NCI-H2081 treated with DMSO at 0.1 percent for 48 hours (cell line): Measurements from ENCODE around the gene RNF113A.
"Not testable (repeated sequence)": the region's sequence is repeated elsewhere in the genome, so short reads cannot be mapped to it uniquely, and the experiment has no call there.

Experiments used
- DNase-seq: peaks from one replicate; lab custom pipeline; 2025; lab: John Stamatoyannopoulos, UW

Gene RNF113A

DNA sequence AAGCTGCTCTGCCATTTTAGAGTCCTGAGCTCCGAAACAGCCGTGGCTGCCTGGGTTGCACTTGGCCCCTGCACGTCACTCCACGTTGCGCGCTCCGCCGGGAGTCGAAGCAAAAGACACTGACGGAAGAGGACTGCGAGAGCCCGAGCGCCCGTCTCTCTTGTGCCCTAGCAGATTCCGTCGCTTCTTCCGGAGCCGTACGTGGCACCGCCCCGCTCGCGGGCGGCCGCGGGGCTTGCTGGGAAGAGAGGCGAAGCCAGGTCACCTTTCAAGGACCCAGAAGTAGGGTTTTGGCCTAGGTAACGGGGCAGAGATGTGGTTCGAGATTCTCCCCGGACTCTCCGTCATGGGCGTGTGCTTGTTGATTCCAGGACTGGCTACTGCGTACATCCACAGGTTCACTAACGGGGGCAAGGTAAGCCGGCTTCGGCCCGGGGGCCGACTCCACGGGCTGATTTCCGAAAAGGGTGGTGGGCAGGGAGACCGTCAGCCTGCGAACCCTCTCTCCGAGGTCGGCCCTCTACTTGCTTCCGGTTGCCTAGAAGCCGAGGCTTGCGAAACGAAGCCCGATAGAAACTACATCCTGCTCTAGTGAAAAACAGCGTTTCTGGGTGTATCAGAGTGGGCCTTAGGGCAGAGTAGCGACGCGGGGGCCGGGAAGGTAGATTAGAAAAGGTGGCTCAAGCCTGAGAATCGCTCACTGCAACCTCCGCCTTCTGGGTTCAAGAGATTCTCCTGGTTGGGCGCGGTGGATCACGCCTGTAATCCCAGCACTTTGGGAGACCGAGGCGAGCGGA is at the start of gene RNF113A, which contains the start of gene NDUFA1:
TSS of gene RNF113A (minus strand) at position 135 of the 797 bp plus-strand sequence. CDS start at position 15, 120 bp downstream.
TSS of gene NDUFA1 (plus strand) at position 234 of the 797 bp plus-strand sequence. CDS start at position 314, 80 bp downstream.
- DNase-seq: peak; percentile 81

DNA sequence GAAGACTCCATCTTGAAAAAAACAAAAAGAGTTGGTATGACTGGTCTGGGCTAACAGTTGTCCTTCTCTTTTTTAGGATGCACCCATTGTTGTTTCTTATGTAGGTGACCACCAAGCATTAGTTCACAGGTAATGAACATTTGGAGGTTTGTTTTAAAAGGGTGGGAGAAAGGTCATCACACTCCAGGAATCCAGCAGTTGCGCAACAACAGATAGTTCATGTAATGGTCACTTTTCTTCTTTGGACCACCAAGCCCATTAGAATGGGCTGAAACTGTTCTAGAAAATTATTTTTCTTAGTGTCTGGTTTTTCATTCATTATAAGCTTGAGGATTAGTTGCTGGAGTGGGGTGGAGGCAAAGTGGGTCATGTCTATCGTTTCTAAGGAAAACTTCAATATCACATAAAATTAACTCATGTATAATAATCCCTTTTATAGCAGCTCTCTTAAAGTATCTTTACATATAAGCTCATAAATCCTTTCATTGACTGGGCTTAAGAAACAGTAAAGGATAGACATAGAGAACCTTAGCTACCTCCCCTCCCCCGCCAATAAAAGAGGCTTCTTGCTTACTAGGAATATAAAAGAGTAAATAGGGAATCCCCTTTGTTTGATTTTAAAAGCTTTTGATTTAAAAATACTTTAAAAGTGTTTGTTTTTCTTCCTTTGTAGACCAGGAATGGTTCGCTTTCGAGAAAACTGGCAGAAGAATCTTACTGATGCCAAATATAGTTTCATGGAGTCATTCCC is 48.5 kb upstream of the RNF113A start:
- no peak for DNase-seq

DNA sequence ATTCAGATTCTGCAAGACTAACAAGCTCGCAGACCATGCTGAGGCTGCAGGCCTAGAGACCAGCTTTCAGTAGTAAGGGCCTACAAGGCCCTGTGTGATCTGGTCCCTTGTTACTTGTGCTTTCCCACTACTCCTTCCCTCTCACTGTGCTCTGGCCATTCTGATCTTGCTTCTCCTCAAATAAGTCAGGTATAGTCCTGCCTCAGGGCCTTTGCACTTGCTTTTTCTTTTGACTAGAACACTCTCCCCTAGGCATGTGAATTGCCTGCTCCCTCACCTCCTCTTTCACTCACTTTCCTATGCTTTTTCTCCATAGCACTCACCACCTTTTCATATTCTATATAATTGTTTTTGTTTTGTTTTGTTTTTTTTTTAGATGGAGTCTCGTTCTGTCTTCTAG is 46.3 kb upstream of the RNF113A start:
- DNase-seq: no peak

DNA sequence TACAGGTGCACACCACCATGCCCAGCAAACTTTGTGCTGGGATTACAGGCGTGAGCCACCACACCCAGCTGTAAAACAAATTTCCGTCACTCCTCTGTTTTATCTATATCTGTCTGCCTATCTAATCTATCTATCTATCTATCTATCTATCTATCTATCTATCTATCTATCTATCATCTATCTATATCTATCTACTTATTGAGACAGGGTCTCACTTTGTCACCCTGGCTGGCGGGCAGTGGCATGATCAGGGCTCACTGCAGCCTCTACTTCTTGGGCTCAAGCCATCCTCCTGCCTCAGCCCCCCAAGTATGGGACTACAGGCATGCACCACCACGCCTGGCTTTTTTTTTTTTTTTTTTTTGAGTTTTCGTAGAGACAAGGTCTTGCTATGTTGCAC is 44.8 kb upstream of the RNF113A start:
- DNase-seq: no peak

DNA sequence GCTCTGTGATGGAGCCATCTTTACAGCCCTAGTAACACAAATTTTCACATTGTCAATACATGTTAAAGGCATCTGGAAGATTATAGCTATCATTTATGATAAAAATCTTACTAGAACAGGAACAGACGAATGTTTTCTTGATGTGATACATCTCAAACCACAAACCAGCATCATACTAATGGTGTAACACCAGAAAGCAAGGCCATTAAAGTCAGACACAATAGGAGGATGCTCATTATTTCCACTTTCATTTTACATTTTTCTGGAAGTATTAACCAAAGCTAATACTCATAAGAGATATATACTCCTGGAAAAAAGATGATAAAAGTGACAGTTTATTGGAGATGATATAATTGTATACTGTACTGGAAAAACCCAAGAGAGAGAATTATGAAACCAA is 29.4 kb upstream of the RNF113A start:
- DNase-seq: no peak

DNA sequence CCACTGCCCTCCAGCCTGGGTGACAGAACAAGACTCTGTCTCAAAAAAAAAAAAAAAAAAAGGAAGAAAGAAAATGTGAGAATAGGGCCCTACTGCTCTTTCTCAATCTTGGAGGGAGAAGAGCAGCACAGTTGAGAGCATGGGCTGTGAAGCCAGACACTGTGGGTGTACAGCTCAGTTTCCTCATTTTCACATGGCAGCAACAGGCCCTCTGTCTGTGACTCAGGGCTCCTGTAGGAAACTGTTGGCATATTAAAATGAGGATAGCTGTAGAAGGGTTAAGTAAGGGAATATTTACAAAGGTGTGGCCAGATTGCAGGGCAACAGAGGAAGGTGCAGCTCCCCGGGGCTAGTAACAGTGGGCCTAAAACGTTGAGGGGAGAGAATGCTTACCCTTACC is 27.6 kb upstream of the RNF113A start:
- no peak for DNase-seq

DNA sequence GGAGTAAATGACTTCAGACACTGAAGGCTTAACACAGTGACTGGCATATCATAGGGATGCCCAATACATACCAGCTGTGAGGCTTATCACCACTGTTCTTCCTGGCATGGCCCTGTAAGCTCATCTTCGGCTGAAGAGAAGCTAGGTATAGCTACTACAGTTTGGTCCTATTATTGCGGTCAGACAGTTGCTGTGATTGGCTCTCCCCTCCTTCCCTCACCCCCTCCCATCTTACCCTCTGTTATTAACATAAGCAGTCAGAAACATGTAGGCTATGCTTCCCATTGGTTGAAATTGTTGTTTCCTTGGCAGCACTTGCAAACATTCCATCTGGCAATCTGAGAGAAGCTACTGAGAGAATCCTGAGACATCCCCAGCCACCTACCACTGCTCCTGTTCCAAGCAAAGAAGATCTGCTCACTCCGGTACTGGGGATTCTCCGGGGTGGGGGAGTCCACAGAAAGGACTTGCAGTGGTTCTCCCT is 24.4 kb upstream of the RNF113A start, which contains the start of gene AKAP14:
TSS of gene AKAP14 (plus strand) at position 51 of the 484 bp plus-strand sequence. CDS start 7,331 bp downstream, outside the sequence.
- DNase-seq: no peak

DNA sequence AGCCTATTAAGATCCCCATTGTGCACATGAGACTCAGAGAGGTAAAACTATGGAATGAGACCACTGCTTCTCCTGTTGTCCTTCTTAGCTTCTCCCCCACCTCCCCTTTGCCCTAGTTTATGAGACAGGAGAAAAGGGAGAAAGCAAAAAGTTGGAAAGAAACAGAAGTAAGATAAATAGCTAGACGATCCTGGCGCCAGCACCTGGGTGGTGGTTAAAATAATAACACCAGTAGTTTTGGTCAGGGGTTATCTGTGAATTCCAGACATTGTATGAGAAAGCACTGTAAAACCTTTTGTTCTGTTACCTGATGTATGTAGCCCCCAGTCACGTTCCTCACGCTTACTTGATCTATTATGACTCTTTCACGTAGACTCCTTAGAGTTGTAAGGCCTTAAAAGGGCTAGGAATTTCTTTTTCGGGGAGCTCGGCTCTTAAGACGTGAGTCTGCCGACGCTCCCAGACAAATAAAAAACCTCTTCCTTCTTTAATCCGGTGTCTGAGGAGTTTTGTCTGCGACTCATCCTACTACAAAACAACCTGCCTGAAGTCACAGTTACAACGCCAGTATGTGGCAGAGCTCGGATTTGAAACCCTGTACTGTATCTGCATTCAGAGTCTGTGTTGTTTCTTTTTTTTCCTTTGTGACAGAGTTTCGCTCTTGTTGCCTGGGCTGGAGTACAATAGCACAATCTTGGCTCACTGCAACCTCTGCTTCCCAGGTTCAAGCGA is 20.6 kb upstream of the RNF113A start:
- DNase-seq: not testable (repeated sequence)

DNA sequence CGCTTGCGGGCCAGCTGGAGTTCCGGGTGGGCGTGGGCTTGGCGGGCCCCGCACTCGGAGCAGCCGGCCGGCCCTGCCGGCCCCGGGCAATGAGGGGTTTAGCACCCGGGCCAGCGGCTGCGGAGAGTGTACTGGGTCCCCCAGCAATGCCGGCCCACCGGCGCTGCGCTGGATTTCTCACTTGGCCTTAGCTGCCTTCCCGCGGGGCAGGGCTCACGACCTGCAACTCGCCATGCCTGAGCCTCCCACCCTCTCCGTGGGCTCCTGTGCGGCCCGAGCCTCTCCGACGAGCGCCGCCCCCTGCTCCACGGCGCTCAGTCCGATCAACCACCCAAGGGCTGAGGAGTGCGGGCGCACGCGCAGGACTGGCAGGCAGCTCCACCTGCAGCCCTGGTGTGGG is 19.1 kb upstream of the RNF113A start:
- not testable (repeated sequence) for DNase-seq

DNA sequence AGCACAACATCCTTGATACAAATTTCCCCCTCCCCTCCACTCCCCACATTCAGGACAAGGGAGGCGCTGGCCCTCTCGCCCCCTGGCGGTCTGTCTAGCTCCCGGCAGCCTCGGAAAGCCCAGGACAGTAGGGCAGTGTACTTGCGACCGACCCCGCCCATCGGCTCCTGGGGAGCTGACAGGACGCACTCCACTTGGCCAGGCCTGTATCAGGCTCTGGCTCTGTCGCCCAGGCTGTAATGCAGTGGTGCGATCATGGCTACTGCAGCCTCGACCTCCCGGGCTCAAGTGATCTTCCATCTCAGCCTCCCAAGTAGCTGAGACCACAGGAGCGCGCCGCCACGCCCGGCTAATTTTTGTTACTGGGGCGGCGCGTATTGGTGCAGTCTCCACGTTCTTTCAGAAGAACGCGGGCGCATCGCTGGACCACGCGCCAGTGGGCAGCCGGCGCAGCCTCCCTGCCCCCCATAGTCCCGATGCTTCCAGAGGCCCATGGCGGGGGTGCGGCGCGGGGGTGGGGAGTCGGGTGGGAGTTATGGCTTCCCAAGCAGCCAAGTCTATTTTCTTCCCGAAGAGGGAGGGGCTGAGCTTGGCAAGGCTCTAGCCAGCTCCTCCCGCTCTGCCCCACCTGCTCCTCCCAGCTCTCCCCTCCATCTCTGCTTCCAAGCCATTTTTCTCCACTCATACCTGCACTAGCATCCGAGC is 16.3 kb upstream of the RNF113A start:
- DNase-seq: no peak

DNA sequence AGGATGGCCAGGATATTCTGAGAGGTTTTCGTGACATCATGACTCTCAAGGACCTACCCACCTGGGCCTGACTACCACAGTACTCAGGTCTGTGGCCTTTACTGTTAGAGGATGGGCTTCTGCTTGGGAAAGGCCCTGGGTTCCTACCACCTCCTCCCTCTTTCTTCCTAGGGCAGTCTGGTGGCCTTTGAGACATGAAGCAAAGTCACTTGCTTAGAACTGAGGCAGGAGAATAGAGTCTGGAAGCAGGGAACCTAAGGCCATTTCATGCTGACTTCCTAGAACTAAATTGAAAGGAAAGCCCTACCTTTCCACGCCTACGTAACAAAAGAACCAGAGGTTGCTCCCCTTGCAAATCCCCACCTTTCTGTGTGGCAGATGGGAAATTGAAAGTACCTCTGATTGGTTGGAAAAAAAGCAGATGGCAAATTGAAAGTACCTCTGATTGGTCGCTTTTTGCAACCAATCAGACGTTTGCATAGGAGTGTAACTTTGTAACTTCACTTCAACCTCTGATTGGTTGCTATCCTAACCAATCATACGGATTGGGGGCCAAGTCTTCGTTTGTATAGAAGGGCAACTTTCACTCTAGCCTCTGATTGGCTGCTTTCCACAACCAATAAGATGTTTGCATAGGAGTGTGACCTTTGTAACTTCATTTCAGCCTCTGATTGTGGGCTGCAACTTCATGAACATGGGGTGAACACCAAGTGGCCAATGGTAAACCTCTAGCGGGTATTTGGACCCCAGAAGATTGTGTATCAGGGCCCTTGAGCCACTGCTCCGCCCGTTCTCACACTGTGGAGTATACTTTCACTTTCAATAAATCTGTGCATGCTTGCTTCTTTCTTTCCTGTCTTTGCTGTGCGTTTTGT is 14.3 kb upstream of the RNF113A start:
- no peak for DNase-seq

DNA sequence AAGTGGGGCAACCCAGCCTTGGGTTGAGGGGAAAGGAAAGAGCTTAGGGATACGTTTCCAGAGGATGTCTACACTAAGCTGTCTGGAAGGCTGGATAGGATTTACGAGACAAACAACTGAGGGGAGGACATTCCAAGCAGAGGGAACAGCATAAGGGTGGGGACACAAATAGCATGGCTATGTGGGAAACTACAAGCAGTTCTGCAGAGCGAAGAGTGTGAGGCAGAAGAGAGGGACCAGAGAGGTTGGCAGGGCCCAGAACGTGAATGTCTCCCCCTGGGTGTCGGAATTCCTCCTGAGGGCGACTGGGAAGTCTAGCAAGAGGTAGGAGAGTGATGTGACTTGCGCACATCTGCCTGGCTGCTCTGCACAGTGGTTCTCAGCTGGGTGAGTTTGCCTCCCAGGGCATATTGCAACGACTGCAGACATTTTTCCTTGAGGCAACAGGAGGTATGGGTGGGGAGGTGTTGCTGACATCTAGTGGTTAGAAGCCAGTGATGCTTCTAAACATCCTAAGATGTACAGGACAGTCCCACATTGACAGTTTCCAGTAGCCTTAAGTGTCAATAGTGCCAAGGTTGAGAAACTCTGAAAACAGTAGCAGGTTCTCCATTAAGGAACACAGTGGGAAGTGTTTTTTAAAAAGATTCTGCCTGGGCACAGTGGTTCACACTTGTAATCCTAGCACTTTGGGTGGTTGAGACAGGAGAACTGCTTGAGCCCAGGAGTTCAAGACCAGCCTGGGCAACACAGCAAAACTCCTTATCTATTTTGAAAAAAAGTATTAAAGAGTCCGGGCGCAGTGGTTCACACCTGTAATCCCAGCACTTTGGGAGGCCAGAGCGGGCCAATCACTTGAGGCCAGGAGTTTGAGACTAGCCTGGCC is 9.3 kb upstream of the RNF113A start:
- peak; percentile 47 for DNase-seq

DNA sequence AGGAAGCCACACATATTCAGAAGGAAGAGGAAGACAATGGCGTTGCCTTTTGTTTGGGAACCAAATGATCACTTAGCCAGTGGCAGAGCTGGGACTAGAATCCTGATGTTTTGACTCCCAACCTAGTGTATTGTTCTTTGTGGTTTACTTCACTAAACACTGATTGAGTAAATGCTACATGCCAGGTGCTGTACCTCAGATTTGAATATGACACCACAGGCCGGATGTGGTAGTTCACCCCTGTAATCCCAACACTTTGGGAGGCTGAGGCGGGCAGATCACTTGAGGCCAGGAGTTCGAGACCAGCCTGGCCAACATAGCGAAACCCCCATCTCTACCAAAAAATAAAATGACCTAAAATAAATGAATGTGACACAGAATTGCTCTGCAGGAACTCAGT is 8.5 kb upstream of the RNF113A start:
- no peak for DNase-seq

DNA sequence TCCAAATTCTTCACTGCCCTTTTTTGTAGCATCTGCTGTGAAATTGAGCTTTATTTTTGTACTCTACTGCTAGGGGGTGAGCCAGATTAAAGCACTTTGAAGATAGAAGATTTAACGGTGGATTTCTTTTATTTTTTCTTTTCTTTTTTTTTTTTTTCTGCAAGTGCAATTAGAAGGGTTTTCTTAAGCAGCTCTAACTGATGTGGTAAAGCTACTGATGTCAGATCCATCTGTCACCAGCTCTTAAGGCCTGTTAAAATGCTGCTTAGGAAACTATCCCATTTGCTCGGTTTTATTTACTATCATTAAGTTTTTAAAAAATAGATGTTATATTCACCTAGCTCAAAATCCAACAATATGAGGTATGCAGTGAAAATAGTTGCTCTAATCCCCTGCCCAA is 7.2 kb upstream of the RNF113A start:
- DNase-seq: no peak

DNA sequence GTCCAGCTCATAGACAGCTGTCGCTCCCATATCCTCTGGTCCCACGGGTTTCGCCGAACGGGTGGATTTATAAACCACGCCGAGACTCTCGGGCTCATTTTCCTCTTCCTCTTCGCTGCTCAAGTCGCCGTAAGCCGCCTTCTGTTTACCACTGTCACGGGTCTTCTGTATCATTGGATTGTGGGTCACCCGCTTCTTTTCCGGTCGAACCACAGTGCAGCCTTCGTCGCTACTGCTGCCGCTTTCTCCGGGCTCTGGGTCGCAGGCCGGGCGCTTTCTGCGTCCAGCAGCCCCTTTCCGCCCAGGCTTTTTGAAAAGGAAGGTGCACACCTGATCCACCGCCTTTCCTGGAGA is 311 bp downstream of the RNF113A start:
- no peak for DNase-seq

DNA sequence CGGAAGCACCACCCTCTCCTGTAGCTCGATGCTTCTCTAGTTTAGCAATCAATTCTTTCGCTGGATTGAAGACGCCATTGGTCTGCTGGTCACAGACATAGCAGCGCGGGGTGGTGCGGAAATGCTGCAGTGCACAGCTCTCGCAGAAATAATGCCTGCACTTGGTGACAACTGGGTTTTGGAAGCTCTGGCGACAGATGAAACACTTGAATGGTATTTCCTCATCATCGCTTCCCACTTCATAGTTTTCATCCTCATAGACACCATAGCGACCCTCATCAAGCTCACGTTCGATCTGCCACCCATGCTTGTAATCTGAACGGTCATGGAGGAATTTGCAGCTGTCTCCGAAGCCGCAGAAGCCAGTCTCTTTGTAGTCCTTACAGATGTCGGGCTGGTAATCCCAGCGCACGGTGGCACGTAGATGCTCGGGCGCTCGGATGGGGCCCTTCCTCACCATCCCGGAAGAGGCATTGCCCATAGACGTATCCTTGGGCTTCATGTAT is 854 bp downstream of the RNF113A start:
- no peak for DNase-seq

DNA sequence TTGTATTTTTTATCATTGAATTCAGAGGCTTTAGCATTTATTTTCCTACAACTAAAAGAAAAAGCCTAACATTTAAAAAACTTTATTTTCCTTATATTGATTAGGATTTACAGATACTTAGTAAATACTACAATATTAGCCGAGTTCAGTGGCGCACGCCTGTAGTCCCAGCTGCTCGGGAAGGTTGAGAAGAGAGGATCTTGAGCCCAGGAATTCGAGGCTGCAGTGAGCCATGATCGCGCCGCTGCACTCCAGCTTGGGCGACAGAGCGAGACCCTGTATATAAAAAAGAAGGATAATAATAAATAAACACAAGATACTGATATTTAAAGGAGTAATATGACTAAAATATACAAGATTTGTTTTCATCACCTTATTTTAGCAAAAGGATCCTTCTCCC is 18.1 kb downstream of the RNF113A start:
- DNase-seq: no peak

DNA sequence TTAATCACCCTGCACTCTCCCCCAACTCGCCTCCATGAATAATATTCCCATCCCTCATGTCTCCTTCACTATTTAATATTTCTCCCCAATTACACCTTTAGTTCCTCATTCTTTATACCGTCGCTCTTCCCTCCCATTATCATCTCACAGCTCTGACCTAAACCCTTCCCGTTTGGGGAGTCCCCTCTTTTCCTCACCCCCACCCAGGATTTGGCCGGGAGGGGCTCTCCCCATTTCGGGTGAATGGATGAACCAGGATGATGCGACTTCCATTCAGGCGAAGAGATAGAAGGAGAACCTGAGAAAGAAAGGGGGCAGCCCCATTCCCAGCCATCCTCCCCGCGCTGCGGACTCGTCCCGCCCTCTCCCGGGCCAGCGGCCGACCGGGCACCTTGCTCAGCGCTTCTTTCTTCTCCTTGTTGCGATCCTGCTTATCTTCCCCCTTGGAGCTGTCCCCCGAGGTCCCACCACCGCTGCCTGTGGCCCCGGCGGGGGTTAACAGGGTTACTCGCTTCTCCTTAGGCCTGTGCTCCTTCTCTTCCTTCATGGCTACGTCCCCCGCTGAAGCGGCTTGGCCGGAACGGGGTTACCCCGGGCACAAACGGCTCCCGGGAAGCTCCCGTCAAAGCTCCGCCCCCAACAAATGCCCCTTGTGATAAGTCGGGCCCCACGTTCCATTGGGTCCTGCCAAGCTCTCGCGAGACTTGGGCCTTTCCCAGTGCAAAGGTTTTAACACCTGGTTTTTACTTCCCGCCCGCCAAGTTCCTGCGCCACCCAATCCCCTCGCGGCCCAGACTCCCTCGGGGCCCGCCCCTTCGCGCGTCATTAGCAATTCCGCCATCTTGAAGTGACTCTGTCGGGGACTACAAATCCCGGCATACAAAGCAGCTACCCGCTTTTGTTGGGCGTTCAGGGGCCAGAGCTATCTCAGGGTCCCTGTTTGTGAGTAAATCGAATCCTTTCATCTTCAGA is 18.9 kb downstream of the RNF113A start, which contains the start of gene UPF3B:
TSS of gene UPF3B (minus strand) at position 582 of the 972 bp plus-strand sequence. CDS start at position 547, 35 bp downstream.
- DNase-seq: peak; percentile 100
